PC-9 (cell line): ENCODE data around the gene GSC2. TPM values are rescaled to one million over a fixed set of nuclear protein-coding genes. Genes with fewer than 3 reads are reported as not detected.

Experiments used
- BruUV-seq: library from RNA; stranded (reverse); fragments of 400-500 nt; replicated peaks from 2 replicates; lab custom pipeline; 2021; lab: Mats Ljungman, UMichigan
- CTCF ChIA-PET: fragments of 300-600 bp; sonication (Branson Sonifier 250); formaldehyde crosslinking; loops from one replicate; lab custom pipeline; 2022; ENCODE audit warnings: antibody characterized with exemption; lab: Charles Lee
- POLR2A ChIA-PET: fragments of 300-600 bp; sonication (Branson Sonifier 250); formaldehyde crosslinking; loops from one replicate; lab custom pipeline; 2022; ENCODE audit warnings: antibody characterized with exemption; ENCODE audit not compliant: unreplicated experiment; lab: Charles Lee
- DNase-seq, 2 experiments: peaks; one replicate each; pipeline versions ENCODE4 v3.0.0 to v3.0.0-alpha.2; 2015 to 2022; ENCODE audit warnings: mixed read lengths in 1 of 2
- H2AFZ ChIP-seq: fragments of 200-600 bp; sonication (generic); 2 replicates; pipeline ENCODE4 v1.8.1; 2017; ENCODE audit warnings: antibody characterized with exemption
- H3F3A ChIP-seq: fragments of 200-600 bp; sonication (generic); 2 replicates; pipeline ENCODE4 v1.8.1; 2017; ENCODE audit warnings: antibody characterized with exemption, mild to moderate bottlenecking, low read depth; ENCODE audit not compliant: insufficient read depth
- H3K27ac ChIP-seq: fragments of 200-600 bp; sonication (generic); 2 replicates; pipeline ENCODE4 v1.6.1; 2016; ENCODE audit warnings: mixed run types
- H3K27me3 ChIP-seq: fragments of 200-600 bp; sonication (generic); 2 replicates; pipeline ENCODE4 v1.6.1; 2016; ENCODE audit warnings: low read depth, mixed run types; ENCODE audit not compliant: insufficient read depth
- H3K36me3 ChIP-seq: fragments of 200-600 bp; sonication (generic); 2 replicates; pipeline ENCODE4 v1.6.1; 2016; ENCODE audit warnings: low read depth, mixed run types
- H3K4me1 ChIP-seq: fragments of 200-600 bp; sonication (generic); replicated peaks from 2 replicates; pipeline ENCODE4 v1.6.1; 2016; ENCODE audit warnings: mixed run types; ENCODE audit not compliant: insufficient read depth
- H3K4me2 ChIP-seq: fragments of 200-600 bp; sonication (generic); 2 replicates; pipeline ENCODE4 v1.6.1; 2017; ENCODE audit warnings: mixed run types
- H3K4me3 ChIP-seq: fragments of 200-600 bp; sonication (generic); 2 replicates; pipeline ENCODE4 v1.6.1; 2016; ENCODE audit warnings: mixed run types
- H3K79me2 ChIP-seq: fragments of 200-600 bp; sonication (generic); 2 replicates; pipeline ENCODE4 v1.6.1; 2017; ENCODE audit warnings: low read depth, mixed run types
- H3K9me2 ChIP-seq: fragments of 200-600 bp; sonication (generic); 2 replicates; pipeline ENCODE4 v1.8.1; 2017; ENCODE audit warnings: mild to moderate bottlenecking; ENCODE audit not compliant: insufficient read depth
- H3K9me3 ChIP-seq: fragments of 200-600 bp; sonication (generic); 2 replicates; pipeline ENCODE4 v1.8.1; 2016; ENCODE audit warnings: low read depth; ENCODE audit not compliant: insufficient read depth
- H4K20me1 ChIP-seq: fragments of 200-600 bp; sonication (generic); 2 replicates; pipeline ENCODE4 v1.8.1; 2017; ENCODE audit not compliant: insufficient read depth
- CTCF ChIP-seq: fragments of 200-600 bp; sonication (generic); conservative IDR thresholded peaks from 2 replicates; pipeline ENCODE4 v1.6.1; 2017; ENCODE audit warnings: mixed run types, antibody characterized with exemption, mild to moderate bottlenecking, moderate library complexity
- EZH2 ChIP-seq: fragments of 200-600 bp; sonication (generic); IDR thresholded peaks from 2 replicates; pipeline ENCODE4 v1.8.0; 2017; ENCODE audit warnings: antibody characterized with exemption, low read depth
- intact Hi-C: fragments of 100-400 bp; cut with micrococcal nuclease; formaldehyde crosslinking; loops from one replicate; pipeline ENCODE4 v1.10.0; 2022; ENCODE audit not compliant: unreplicated experiment
- total RNA-seq: library from RNA; stranded (reverse); gene quantifications from 2 replicates; pipeline ENCODE4 v1.2.3, GENCODE V29; 2021

GSC2 gene
- total RNA-seq, 1 experiment from 2014 or later: not detected

DNA sequence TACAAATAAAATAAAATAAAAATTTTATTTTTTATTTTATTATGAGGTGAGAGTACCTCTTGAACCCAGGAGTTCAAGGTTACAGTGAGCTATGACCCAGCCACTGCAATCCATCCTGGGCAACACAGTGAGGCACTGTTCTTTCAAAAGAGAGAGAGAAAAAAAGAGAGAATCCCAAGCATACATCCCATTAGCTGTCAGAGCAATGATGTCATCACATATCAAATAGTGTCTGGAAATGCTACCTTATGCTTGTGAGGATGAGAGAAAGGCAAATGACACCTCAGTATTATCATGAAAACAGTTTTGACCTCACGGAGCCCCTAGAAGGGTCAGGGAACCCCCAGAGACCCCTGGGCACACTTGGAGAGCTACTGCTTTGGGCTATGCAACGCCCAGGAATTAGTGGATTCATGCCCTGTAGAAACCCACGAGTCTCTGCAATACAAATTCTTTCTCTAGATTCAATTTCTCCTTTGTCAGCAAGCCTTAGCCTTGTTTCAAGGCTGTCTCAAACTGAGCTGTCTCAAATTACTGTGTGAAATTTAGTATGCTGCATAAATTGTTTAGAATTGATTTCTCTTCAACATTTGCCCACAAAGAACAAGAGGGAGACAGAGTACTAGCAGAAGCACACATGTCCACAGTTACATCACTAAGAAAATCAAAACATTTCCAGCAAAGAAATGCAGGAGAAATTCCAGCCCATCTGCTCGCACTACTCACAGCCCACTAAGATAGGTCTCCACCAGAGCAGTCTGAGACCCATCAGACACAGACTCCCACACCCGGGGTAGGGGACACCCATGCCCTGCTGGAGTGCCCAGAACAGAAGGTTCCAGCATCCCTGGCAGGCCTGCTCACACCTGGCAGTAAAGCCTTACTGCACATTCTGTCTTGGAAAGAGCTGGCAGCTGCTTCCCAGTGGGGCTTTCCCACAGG is 45.9 kb downstream of the GSC2 start:
- Histone ChIP-seq H3K9me2 (no peaks in the 10 kb centered on the region), H3K9me3 (no peaks in the 10 kb centered on the region), H3K27me3 (no peaks in the 10 kb centered on the region), H3K36me3 (no peaks in the 10 kb centered on the region), H4K20me1 (peaks cover 12% of the 10 kb centered on the region), H3K27ac (no peak overlapping the region), H3K4me3 (no peak overlapping the region), H3K4me1 (peaks cover 6% of the 10 kb centered on the region), H2AFZ (no peak overlapping the region), H3K79me2 (peaks cover 52% of the 10 kb centered on the region), H3F3A (peaks cover 2% of the 10 kb centered on the region; the same call in 1 of the 2 replicates), H3K4me2 (no peak overlapping the region)
- ChIA-PET CTCF (no interaction called here), POLR2A (no interaction called here)
- no peak for DNase-seq
- no peak for TF ChIP-seq EZH2
- no peak for TF ChIP-seq CTCF
- BruUV-seq: no TSS peak
- intact Hi-C loops: no loop called here

DNA sequence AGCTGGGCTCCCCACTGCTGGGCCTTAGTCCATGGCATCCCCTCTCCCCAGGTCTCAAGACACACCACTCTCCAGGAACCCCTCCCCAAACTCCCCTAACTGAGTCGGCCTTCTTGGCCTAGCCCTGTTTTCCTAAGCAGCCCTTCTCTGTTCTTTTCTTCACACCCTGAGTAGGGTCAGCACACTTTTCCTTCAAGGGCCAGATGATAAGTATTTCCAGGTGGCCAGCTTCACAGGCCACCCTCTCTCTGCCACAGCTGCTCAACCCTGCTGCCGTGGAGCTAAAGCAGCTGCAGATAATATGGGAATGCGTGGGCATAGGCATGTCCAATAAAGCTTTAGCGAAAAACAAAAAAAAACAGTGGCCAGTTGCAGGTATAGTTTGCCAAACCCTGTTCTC is 51.9 kb downstream of the GSC2 start:
- H3K27ac ChIP-seq: no peak overlapping the region
- intact Hi-C loops: no loop called here
- POLR2A ChIA-PET: interaction anchor here (0.7 kb wide), 1 partner anchor 22 kb away, joined by 6 read pairs; no protein-coding TSS in a partner anchor

GRCh38 chr22:19097518-19097917 is 52.6 kb downstream of the GSC2 start:
- H3K27me3 ChIP-seq: no peaks in the 10 kb centered on the region
- no peaks in the 10 kb centered on the region for H3F3A ChIP-seq
- no peak overlapping the region for H3K4me2 ChIP-seq
- intact Hi-C loops: no loop called here
- H3K9me2 ChIP-seq: no peaks in the 10 kb centered on the region
- ChIA-PET POLR2A (no interaction called here), CTCF (no interaction called here)
- BruUV-seq: no TSS peak
- peaks cover 10% of the 10 kb centered on the region; the same call in 1 of the 2 replicates for H4K20me1 ChIP-seq
- no peaks in the 10 kb centered on the region for H3K9me3 ChIP-seq
- H3K36me3 ChIP-seq: no peaks in the 10 kb centered on the region
- H2AFZ ChIP-seq: no peak overlapping the region
- TF ChIP-seq EZH2: no peak
- TF ChIP-seq CTCF: no peak
- no peak overlapping the region for H3K4me3 ChIP-seq
- DNase-seq: no peak
- H3K4me1 ChIP-seq: no peaks in the 10 kb centered on the region
- H3K27ac ChIP-seq: no peak overlapping the region
- H3K79me2 ChIP-seq: no peaks in the 10 kb centered on the region; the same call in none of the 2 replicates

More for the DNA sequence above, 51.9 kb downstream of the GSC2 start:
- Histone ChIP-seq H3K36me3 (no peaks in the 10 kb centered on the region), H3K4me2 (no peak overlapping the region), H3K9me3 (no peaks in the 10 kb centered on the region), H4K20me1 (peaks cover 10% of the 10 kb centered on the region; the same call in 1 of the 2 replicates), H3K4me3 (no peak overlapping the region), H3K79me2 (no peaks in the 10 kb centered on the region; the same call in none of the 2 replicates), H3K4me1 (no peaks in the 10 kb centered on the region), H3K27me3 (no peaks in the 10 kb centered on the region), H3K9me2 (no peaks in the 10 kb centered on the region), H2AFZ (no peak overlapping the region), H3F3A (no peaks in the 10 kb centered on the region)
- no TSS peak for BruUV-seq
- DNase-seq: no peak
- TF ChIP-seq EZH2 (no peak), CTCF (no peak)
- CTCF ChIA-PET: no interaction called here

Other genes with a start within 250 kb of the GSC2 start
- 0.63 and 1.4 TPM in 2 replicates for gene DGCR6, start 244.0 kb downstream of the GSC2 start, total RNA-seq
- 1.1 and 4.3 TPM in 2 replicates for gene PRODH, start 214.0 kb downstream of the GSC2 start, total RNA-seq
- gene DGCR2, start 27.9 kb downstream of the GSC2 start, total RNA-seq: 35.1 and 37.6 TPM in 2 replicates
- not detected in 2 replicates for gene TSSK2, start 19.0 kb downstream of the GSC2 start, total RNA-seq
- 10.3 and 14.6 TPM in 2 replicates for gene ESS2, start 5.6 kb downstream of the GSC2 start, total RNA-seq
- gene SLC25A1, start 28.4 kb upstream of the GSC2 start, total RNA-seq: 79.1 and 79.9 TPM in 2 replicates
- 6.6 and 7.2 TPM in 2 replicates for gene CLTCL1, start 141.4 kb upstream of the GSC2 start, total RNA-seq